Type B pancreatic cell (in vitro differentiated cells): ENCODE data around the gene TMEM219. TPM values are rescaled to one million over a fixed set of nuclear protein-coding genes. Genes with fewer than 3 reads are reported as not detected.
A peak's percentile ranks its signal among the peaks of the same experiment; 100 is the strongest.
"Not testable (repeated sequence)": the region's sequence is repeated elsewhere in the genome, so short reads cannot be mapped to it uniquely, and the experiment has no call there.

Experiments
- DNase-seq: peaks from one replicate; pipeline ENCODE4 v3.0.0; 2021; ENCODE audit warnings: mixed read lengths; ENCODE audit not compliant: unreplicated experiment; ENCODE audit errors: extremely low spot score
- H3K27ac Mint-ChIP-seq: 2 replicates; pipeline ENCODE4 v1.8.0; 2021; ENCODE audit warnings: mild to moderate bottlenecking, mixed read lengths
- H3K27me3 Mint-ChIP-seq: 2 replicates; pipeline ENCODE4 v1.8.0; 2021; ENCODE audit warnings: mixed read lengths
- H3K36me3 Mint-ChIP-seq: 2 replicates; pipeline ENCODE4 v1.8.0; 2021; ENCODE audit warnings: mixed read lengths
- H3K4me1 Mint-ChIP-seq: one replicate; pipeline ENCODE4 v1.8.0; 2021; ENCODE audit warnings: mixed read lengths; ENCODE audit not compliant: unreplicated experiment
- H3K4me3 Mint-ChIP-seq: 2 replicates; pipeline ENCODE4 v1.8.0; 2021; ENCODE audit warnings: mild to moderate bottlenecking, mixed read lengths
- H3K9me3 Mint-ChIP-seq: 2 replicates; pipeline ENCODE4 v1.8.0; 2021; ENCODE audit warnings: mixed read lengths
- total RNA-seq: library from RNA; stranded (reverse); gene quantifications from 2 replicates; pipeline ENCODE4 v1.2.1, GENCODE V29; 2021; ENCODE audit warnings: low replicate concordance
- TF ChIP-seq, protein P1 (sequence below): fragments of 200-600 bp; sonication (generic); conservative IDR thresholded peaks from 2 replicates; pipeline ENCODE4 v1.5.0; 2021; ENCODE audit warnings: antibody characterized with exemption, mild to moderate bottlenecking

The TMEM219 gene
- total RNA-seq, 1 donor from 2014 or later: 72.4 TPM

DNA sequence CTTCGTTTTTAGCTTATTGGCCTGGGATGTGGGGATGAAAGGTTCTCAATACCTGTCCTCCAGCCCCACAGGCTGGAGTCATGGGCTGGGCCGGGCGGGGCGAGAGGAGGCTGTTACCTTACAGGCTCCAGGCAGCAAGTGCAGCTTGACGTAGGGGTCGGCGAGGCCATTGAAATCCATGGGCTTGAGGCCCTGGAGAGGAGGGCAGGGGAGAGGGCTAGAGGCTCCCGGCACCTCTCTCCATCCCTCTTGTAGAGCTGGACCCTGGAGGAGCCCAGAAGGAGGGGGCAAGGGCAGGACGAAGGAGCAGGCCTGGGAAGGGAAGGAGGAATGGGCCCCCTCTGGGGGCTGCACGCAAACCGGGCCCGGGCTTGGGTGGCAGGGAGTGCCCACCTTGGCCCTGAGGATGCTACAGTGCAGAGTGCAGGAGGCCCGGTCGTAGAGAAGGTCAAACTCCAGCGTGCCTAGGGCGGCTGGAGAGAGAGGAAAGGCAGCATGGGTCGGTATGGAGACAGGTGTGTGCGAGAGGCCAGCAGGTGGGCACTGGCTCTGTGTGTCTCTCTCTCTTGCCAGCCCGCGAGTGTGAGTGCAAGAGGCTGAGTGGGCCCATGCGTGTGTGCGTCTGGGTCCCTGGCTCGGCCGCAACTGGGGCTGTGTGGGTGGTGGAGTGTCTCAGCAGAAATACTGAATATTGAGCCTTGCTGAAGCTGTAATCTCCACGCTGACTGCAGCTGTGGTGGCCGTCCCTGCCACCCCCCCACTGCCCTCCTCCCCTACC, 47.4 kb downstream of the TMEM219 start:
- Mint-ChIP-seq H3K9me3 (no peaks in the 10 kb centered on the region), H3K27ac (no peak overlapping the region), H3K27me3 (peaks cover 29% of the 10 kb centered on the region), H3K4me1 (peaks cover 4% of the 10 kb centered on the region), H3K36me3 (no peaks in the 10 kb centered on the region), H3K4me3 (peak overlapping the region; percentile 76)
- TF ChIP-seq, protein P1, sequence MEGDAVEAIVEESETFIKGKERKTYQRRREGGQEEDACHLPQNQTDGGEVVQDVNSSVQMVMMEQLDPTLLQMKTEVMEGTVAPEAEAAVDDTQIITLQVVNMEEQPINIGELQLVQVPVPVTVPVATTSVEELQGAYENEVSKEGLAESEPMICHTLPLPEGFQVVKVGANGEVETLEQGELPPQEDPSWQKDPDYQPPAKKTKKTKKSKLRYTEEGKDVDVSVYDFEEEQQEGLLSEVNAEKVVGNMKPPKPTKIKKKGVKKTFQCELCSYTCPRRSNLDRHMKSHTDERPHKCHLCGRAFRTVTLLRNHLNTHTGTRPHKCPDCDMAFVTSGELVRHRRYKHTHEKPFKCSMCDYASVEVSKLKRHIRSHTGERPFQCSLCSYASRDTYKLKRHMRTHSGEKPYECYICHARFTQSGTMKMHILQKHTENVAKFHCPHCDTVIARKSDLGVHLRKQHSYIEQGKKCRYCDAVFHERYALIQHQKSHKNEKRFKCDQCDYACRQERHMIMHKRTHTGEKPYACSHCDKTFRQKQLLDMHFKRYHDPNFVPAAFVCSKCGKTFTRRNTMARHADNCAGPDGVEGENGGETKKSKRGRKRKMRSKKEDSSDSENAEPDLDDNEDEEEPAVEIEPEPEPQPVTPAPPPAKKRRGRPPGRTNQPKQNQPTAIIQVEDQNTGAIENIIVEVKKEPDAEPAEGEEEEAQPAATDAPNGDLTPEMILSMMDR: no peak
- DNase-seq: no peak

DNA sequence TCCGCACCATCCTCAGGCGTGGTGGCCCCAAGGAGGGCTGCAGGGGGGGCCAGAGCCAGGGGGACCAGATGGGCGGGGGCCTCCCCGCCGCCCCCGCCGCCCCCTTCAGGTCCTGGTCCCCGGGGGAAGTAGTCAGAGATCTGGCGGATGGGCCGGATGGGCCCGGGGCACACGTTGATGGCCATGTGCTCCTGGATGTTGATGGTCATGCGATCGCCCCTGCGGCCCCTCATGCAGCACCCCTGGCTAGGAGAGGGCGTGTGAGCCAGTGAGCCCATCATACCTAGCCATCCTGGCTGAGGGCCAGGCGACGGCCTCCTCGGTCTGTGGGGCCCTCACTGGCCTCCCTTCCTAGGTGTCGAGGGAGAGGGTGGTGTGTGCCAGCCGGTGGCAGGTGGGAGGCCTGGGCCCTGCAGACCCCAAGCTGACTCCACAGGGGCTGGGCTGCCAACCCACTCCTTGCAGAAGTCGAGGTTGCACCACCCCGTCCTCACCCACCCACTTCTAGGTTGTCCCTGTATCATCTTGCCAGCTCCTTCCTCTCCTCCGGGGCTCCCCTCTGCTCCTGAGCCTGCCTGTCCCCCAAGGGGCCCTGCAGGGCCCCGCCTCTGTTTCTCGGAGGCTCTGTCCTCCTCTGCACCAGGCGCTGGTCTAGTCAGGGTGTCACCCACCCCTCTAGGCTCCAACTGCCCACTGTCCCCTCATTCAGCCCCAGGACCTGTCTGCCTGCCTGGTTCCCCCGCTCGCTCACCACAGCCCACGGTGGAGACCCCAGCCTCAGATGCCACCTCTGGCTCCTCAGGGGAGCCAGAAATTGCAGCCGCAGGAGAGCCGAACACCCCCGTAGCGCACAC, 48.3 kb downstream of the TMEM219 start:
- Mint-ChIP-seq H3K4me3 (peak overlapping the region; percentile 77), H3K27me3 (peaks cover 29% of the 10 kb centered on the region), H3K36me3 (no peaks in the 10 kb centered on the region), H3K27ac (no peak overlapping the region), H3K9me3 (no peaks in the 10 kb centered on the region), H3K4me1 (peaks cover 4% of the 10 kb centered on the region)
- TF ChIP-seq, protein P1: no peak
- DNase-seq: no peak

DNA sequence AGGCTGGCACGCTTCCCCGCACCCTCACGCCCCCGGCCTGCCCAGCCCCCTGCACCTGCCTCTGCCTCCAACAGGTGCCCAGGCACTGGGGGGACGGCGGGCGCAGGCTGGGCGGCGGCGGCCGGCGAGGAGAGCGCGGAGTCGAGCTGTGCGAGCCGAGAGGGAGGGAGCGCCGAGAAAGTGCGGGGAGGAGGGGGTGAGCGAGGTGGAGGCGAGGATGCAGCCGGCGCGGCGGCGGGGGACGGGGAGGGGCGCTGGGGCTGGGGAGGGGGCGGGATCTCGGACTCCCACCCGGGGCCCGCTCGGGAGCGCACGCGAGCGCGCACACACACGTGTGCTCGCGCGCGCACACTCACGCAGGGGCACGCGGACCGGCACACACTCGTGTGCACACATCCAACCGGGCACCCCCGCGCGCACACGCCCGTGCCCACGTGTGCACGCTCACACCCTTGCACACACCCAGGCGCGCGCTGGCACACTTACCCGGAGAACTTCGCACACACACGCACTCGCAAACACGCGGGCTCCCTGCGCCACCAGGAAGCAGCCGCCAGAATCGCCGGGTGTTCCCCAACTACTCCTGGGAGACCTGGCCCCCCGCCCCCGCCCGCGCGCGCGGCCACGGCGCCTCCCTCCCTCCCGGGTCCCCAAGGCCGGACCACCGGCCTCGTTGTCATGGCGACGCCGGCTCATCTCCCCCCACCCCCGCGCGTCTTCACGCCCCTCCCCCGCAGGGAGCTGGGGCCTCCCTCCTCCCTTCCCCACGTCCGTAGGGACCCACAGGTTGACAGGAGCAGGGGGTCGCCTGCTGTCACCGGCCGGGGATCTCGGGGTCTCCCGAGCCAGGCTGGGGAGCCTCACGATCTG, 49.2 kb downstream of the TMEM219 start, which contains the start of gene DOC2A:
Gene DOC2A (minus strand): TSS at position 184 of the 870 bp plus-strand sequence. CDS start 805 bp downstream, outside the sequence.
- no peak for DNase-seq
- H3K36me3 Mint-ChIP-seq: no peaks in the 10 kb centered on the region
- peaks cover 4% of the 10 kb centered on the region for H3K4me1 Mint-ChIP-seq
- H3K27ac Mint-ChIP-seq: no peak within 1 kb of the TSS
- peak within 1 kb of the TSS; percentile 92 for H3K4me3 Mint-ChIP-seq
- peaks cover 29% of the 10 kb centered on the region for H3K27me3 Mint-ChIP-seq
- no peaks in the 10 kb centered on the region for H3K9me3 Mint-ChIP-seq
- TF ChIP-seq, protein P1: no peak

DNA sequence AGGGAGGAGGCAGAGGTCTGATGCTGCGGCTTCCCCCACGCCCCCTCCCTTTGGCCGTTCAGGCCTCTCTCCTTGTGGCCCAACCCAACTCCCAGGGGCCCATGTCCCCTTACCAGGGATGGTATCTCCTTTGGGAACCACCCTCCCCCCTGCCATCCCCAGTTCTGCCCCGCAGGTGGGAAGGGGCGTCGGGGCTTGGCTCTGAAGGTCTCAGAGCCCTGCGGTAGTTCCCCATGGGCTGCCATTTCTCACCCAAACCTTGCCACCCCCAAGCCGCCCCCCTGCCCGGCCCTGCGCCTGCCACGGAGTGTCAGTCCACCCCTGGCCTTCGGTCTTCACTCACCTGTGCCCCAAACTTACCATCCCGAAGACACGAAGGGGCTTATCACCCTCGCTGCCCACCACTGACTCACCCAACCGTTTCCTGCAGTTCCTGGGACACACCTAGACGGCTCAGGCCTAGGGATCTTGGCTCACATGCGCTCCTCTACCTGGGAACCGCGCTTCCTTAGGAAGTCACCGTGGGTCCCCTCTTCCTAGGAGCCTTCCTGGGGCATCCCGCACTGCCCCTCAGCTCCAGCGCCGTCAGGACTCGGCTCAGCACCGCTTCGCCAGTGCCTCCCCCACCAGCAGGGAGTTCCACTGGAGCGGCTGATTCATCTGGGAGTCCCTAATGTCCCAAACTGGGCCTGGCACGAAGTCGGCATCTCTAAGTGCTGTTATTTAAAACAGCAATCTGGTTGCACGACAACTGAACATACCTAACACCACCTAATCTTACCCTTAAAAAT, 50.0 kb downstream of the TMEM219 start:
- H3K4me3 Mint-ChIP-seq: peak overlapping the region; percentile 92
- no peak overlapping the region for H3K27ac Mint-ChIP-seq
- TF ChIP-seq, protein P1: no peak
- no peak for DNase-seq
- H3K9me3 Mint-ChIP-seq: no peaks in the 10 kb centered on the region
- H3K27me3 Mint-ChIP-seq: peaks cover 34% of the 10 kb centered on the region
- no peaks in the 10 kb centered on the region for H3K36me3 Mint-ChIP-seq
- peaks cover 4% of the 10 kb centered on the region for H3K4me1 Mint-ChIP-seq

DNA sequence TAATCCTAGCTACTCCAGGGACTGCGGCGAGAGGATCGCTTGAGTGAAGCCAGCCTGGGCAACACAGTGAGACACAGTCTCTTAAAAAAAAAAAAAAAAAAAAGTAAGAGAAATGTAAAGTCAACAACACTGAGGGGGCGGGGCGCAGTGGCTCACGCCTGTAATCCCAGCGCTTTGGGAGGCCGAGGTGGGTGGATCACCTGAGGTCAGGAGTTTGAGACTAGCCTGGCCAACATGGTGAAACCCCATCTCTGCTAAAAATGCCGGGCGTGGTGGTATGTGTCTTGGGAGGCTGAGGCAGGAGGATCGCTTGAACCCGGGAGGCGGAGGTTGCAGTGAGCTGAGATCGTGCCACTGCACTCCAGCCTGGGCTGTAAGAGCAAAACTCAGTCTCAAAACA, 50.7 kb downstream of the TMEM219 start:
- peaks cover 34% of the 10 kb centered on the region for H3K27me3 Mint-ChIP-seq
- H3K4me3 Mint-ChIP-seq, H3K4me1 Mint-ChIP-seq, H3K9me3 Mint-ChIP-seq, H3K36me3 Mint-ChIP-seq, H3K27ac Mint-ChIP-seq, DNase-seq: not testable (repeated sequence)

DNA sequence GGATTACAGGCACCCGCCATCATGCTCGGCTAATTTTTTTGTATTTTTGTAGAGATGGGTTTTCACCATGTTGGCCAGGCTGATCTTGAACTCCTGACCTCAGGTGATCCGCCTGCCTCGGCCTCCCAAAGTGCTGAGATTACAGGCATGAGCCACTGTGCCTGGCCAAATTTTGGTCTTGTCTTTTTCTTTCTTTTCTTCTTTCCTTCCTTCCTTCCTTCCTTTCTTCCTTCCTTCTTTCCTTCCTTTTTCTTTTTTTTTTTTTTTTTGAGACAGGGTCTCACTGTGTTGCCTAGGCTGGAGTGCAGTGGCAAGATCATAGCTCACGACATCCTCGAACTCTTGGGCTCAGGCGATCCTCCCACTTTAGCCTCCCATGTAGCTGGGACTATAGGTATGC, 53.6 kb downstream of the TMEM219 start:
- DNase-seq, H3K4me1 Mint-ChIP-seq, H3K36me3 Mint-ChIP-seq, H3K9me3 Mint-ChIP-seq, H3K27ac Mint-ChIP-seq, H3K4me3 Mint-ChIP-seq: not testable (repeated sequence)
- H3K27me3 Mint-ChIP-seq: peaks cover 23% of the 10 kb centered on the region
